H9 (cell line): ENCODE measurements around the gene FAIM2. TPM values are rescaled to one million over a fixed set of nuclear protein-coding genes. Genes with fewer than 3 reads are reported as not detected.

ENCODE experiments used
- DNase-seq: peaks from one replicate; pipeline ENCODE4 v3.0.0-alpha.2; 2017
- H2AFZ ChIP-seq: one replicate; pipeline ENCODE4 v1.6.1; 2013; ENCODE audit warnings: mild to moderate bottlenecking, low read length, control low read depth, moderate library complexity
- H2AK5ac ChIP-seq: 2 replicates; pipeline ENCODE4 v1.6.1; 2013; ENCODE audit warnings: low read length, control low read depth, mixed read lengths; ENCODE audit not compliant: insufficient read length
- H2BK120ac ChIP-seq: one replicate; pipeline ENCODE4 v1.6.1; 2013; ENCODE audit warnings: low read depth, mild to moderate bottlenecking, low read length, control low read depth, inconsistent platforms; ENCODE audit not compliant: poor library complexity, severe bottlenecking
- H2BK12ac ChIP-seq: 2 replicates; pipeline ENCODE4 v1.6.1; 2013; ENCODE audit warnings: low read length, control low read depth, mixed read lengths, low read depth; ENCODE audit not compliant: insufficient read length
- H2BK15ac ChIP-seq: 2 replicates; pipeline ENCODE4 v1.6.1; 2013; ENCODE audit warnings: low read depth, low read length, control low read depth
- H2BK20ac ChIP-seq: one replicate; pipeline ENCODE4 v1.6.1; 2013; ENCODE audit warnings: low read depth, mild to moderate bottlenecking, low read length, control low read depth, inconsistent platforms; ENCODE audit not compliant: poor library complexity, severe bottlenecking
- H2BK5ac ChIP-seq: 2 replicates; pipeline ENCODE4 v1.6.1; 2013; ENCODE audit warnings: low read length, control low read depth, mixed read lengths; ENCODE audit not compliant: insufficient read length
- H3K14ac ChIP-seq: 2 replicates; pipeline ENCODE4 v1.6.1; 2013; ENCODE audit warnings: low read length, control low read depth; ENCODE audit not compliant: insufficient read depth
- H3K18ac ChIP-seq: 2 replicates; pipeline ENCODE4 v1.6.1; 2013; ENCODE audit warnings: low read depth, mild to moderate bottlenecking, mixed read lengths, low read length, control low read depth; ENCODE audit not compliant: insufficient read length
- H3K23ac ChIP-seq: 2 replicates; pipeline ENCODE4 v1.6.1; 2013; ENCODE audit warnings: low read length, control low read depth, mixed read lengths, low read depth; ENCODE audit not compliant: insufficient read length
- H3K23me2 ChIP-seq: 2 replicates; pipeline ENCODE4 v1.6.1; 2013; ENCODE audit warnings: low read depth, mild to moderate bottlenecking, mixed read lengths, low read length, control low read depth; ENCODE audit not compliant: insufficient read length, poor library complexity, severe bottlenecking
- H3K27ac ChIP-seq: 2 replicates; pipeline ENCODE4 v1.5.1; 2013; ENCODE audit warnings: low read length, control low read depth, mixed read lengths, low read depth; ENCODE audit not compliant: insufficient read length
- H3K27me3 ChIP-seq: 2 replicates; pipeline ENCODE4 v1.6.1; 2013; ENCODE audit warnings: low read length, control low read depth, inconsistent platforms; ENCODE audit not compliant: insufficient read depth
- H3K4ac ChIP-seq: 2 replicates; pipeline ENCODE4 v1.6.1; 2013; ENCODE audit warnings: low read depth, mild to moderate bottlenecking, control low read depth, inconsistent platforms, low read length, moderate library complexity
- H3K4me1 ChIP-seq: 2 replicates; pipeline ENCODE4 v1.6.1; 2013; ENCODE audit warnings: low read length, control low read depth, inconsistent platforms; ENCODE audit not compliant: insufficient read depth
- H3K4me2 ChIP-seq: 2 replicates; pipeline ENCODE4 v1.6.1; 2013; ENCODE audit warnings: low read length, control low read depth, mixed read lengths; ENCODE audit not compliant: insufficient read length, insufficient read depth
- H3K56ac ChIP-seq: 2 replicates; pipeline ENCODE4 v1.6.1; 2013; ENCODE audit warnings: low read depth, mild to moderate bottlenecking, mixed read lengths, low read length, control low read depth; ENCODE audit not compliant: insufficient read length
- H3K79me1 ChIP-seq: 2 replicates; pipeline ENCODE4 v1.6.1; 2013; ENCODE audit warnings: low read depth, mild to moderate bottlenecking, moderate library complexity, low read length, control low read depth, inconsistent platforms; ENCODE audit not compliant: insufficient read depth, poor library complexity, severe bottlenecking
- H3K79me2 ChIP-seq: 2 replicates; pipeline ENCODE4 v1.6.1; 2013; ENCODE audit warnings: low read length, control low read depth, inconsistent platforms; ENCODE audit not compliant: insufficient read depth
- H3K9ac ChIP-seq: 2 replicates; pipeline ENCODE4 v1.6.1; 2013; ENCODE audit warnings: low read length, control low read depth, mixed read lengths; ENCODE audit not compliant: insufficient read length; ENCODE audit errors: extremely low read depth
- H3K9me3 ChIP-seq: one replicate; pipeline ENCODE4 v1.6.1; 2013; ENCODE audit warnings: low read depth, low read length, inconsistent platforms; ENCODE audit not compliant: control insufficient read depth
- H3T11ph ChIP-seq: one replicate; pipeline ENCODE4 v1.6.1; 2013; ENCODE audit warnings: mild to moderate bottlenecking, low read length, control low read depth, inconsistent platforms
- H4K20me1 ChIP-seq: one replicate; pipeline ENCODE4 v1.6.1; 2013; ENCODE audit not compliant: control insufficient read depth, insufficient read length, insufficient read depth
- H4K5ac ChIP-seq: 2 replicates; pipeline ENCODE4 v1.6.1; 2013; ENCODE audit warnings: low read depth, mild to moderate bottlenecking, mixed read lengths, low read length, control low read depth; ENCODE audit not compliant: insufficient read length
- H4K8ac ChIP-seq: replicated peaks from 2 replicates; pipeline ENCODE4 v1.6.1; 2013; ENCODE audit warnings: low read length, control low read depth, mixed read lengths, low read depth; ENCODE audit not compliant: insufficient read length
- H4K91ac ChIP-seq: 2 replicates; pipeline ENCODE4 v1.6.1; 2013; ENCODE audit warnings: low read depth, mild to moderate bottlenecking, moderate library complexity, mixed read lengths, low read length, control low read depth; ENCODE audit not compliant: insufficient read length
- H3K27ac Mint-ChIP-seq, 3 experiments: 2 replicates in 2 of 3; 3 replicates in 1 of 3; pipeline ENCODE4 v1.8.0; 2020 to 2021; ENCODE audit warnings: mixed read lengths in 3 of 3, mild to moderate bottlenecking in 1 of 3, moderate library complexity in 1 of 3
- H3K27me3 Mint-ChIP-seq: 2 replicates; pipeline ENCODE4 v1.8.0; 2021; ENCODE audit warnings: low read depth, mild to moderate bottlenecking, moderate library complexity, mixed read lengths
- H3K36me3 Mint-ChIP-seq, 3 experiments: 2 replicates in 2 of 3; 3 replicates in 1 of 3; pipeline ENCODE4 v1.8.0; 2020 to 2021; ENCODE audit warnings: low read depth in 3 of 3, mixed read lengths in 3 of 3; ENCODE audit not compliant: insufficient read depth in 1 of 3
- H3K4me1 Mint-ChIP-seq, 2 experiments: 2 replicates each; pipeline ENCODE4 v1.8.0; 2020; ENCODE audit warnings: mixed read lengths in 2 of 2
- H3K4me3 Mint-ChIP-seq, 2 experiments: 2 replicates in 1 of 2; 3 replicates in 1 of 2; pipeline ENCODE4 v1.8.0; 2020 to 2021; ENCODE audit warnings: mild to moderate bottlenecking in 2 of 2, mixed read lengths in 2 of 2, moderate library complexity in 1 of 2
- H3K9me3 Mint-ChIP-seq, 2 experiments: 2 replicates in 1 of 2; 3 replicates in 1 of 2; pipeline ENCODE4 v1.8.0; 2020; ENCODE audit warnings: mild to moderate bottlenecking in 2 of 2, mixed read lengths in 2 of 2, moderate library complexity in 1 of 2
- CTCF ChIP-seq: fragments of 200-600 bp; sonication (generic); conservative IDR thresholded peaks from 3 replicates; pipeline ENCODE4 v1.8.0; 2021; ENCODE audit warnings: antibody characterized with exemption, mild to moderate bottlenecking
- WGBS: extraction: QIAGEN DNeasy Blood & Tissue Kit; methylation state at CpG from one replicate; pipeline ENCODE4 v1.1.7; 2013; ENCODE audit warnings: missing lambda C conversion rate, low lambda C conversion rate, mixed read lengths; ENCODE audit not compliant: insufficient read length; ENCODE audit errors: extremely low coverage; 5-methylcytosine and 5-hydroxymethylcytosine counted together
- total RNA-seq: library from RNA; stranded (reverse); gene quantifications from 2 replicates; pipeline ENCODE4 v1.2.1, GENCODE V29; 2021

The FAIM2 gene
- total RNA-seq, 1 experiment from 2014 or later, result 0.42 TPM

DNA sequence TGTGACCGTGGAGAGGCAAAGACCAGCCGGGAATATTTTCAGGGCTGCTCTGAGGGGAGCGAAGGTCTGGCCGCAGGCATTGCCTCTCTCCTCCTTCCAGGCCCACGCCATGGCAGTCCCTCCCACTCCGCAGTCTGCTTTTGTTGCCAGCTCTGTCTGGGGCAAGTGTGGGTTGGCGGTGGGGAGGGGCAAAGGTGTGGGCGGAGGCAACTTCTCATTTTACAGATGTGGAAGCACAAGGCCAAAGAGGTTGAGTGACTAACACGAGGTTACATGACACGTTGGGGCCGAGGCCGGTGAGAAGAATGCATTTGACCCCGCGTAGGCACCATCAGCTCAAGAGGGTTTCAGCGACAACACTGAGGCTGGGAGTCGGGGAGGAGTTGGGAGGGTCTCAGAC is 6.1 kb upstream of the FAIM2 start:
- H3K4me1 Mint-ChIP-seq, result peaks cover 43% of the 10 kb centered on the region in 2 experiments
- no peak overlapping the region for H3K56ac ChIP-seq
- no peak overlapping the region; a peak in 1 of 7 replicates for H3K27ac Mint-ChIP-seq
- no peak overlapping the region for H2BK20ac ChIP-seq
- no peaks in the 10 kb centered on the region; a peak in 1 of 7 replicates for H3K36me3 Mint-ChIP-seq
- no peak overlapping the region for H3K23ac ChIP-seq
- peak; percentile 85 for DNase-seq
- H3K27me3 Mint-ChIP-seq, result peaks cover 42% of the 10 kb centered on the region
- no peak overlapping the region for H3K4ac ChIP-seq
- no peaks in the 10 kb centered on the region for H3K79me2 ChIP-seq
- no peak overlapping the region for H4K8ac ChIP-seq
- H3K79me1 ChIP-seq, result no peaks in the 10 kb centered on the region
- H2AK5ac ChIP-seq, result no peak overlapping the region
- H2BK15ac ChIP-seq, result no peak overlapping the region
- no peak overlapping the region for H3K4me3 Mint-ChIP-seq
- no peaks in the 10 kb centered on the region for H3K27me3 ChIP-seq
- H2BK5ac ChIP-seq, result no peak overlapping the region
- WGBS, result no CpG with 5 or more reads among the region's 16 CpGs
- H3K4me2 ChIP-seq, result no peak overlapping the region
- no peak overlapping the region for H4K91ac ChIP-seq
- no peak overlapping the region for H4K5ac ChIP-seq
- H3K14ac ChIP-seq, result no peak overlapping the region
- H2AFZ ChIP-seq, result no peak overlapping the region
- no peak overlapping the region for H2BK12ac ChIP-seq
- no peak for TF ChIP-seq CTCF
- H3K23me2 ChIP-seq, result no peaks in the 10 kb centered on the region
- no peak overlapping the region for H3K27ac ChIP-seq
- no peak overlapping the region for H2BK120ac ChIP-seq
- H3K4me1 ChIP-seq, result peaks cover 11% of the 10 kb centered on the region
- H3K9me3 Mint-ChIP-seq, result no peaks in the 10 kb centered on the region; a peak in 1 of 5 replicates
- H3K9me3 ChIP-seq, result no peaks in the 10 kb centered on the region
- H3T11ph ChIP-seq, result no peak overlapping the region
- H4K20me1 ChIP-seq, result no peaks in the 10 kb centered on the region
- H3K18ac ChIP-seq, result no peak overlapping the region
- H3K9ac ChIP-seq, result no peak overlapping the region
